Breast epithelium (tissue), 3 donors: ENCODE data around the gene BTF3.

ENCODE experiments used
- CTCF ChIP-seq, 3 donors: fragments of 450-650 bp; IDR thresholded peaks; one replicate each; pipeline ENCODE4 v1.5.1; 2016 to 2017; ENCODE audit warnings: antibody characterized with exemption in 3 of 3, mild to moderate bottlenecking in 3 of 3, moderate library complexity in 3 of 3
- POLR2A ChIP-seq: fragments of 450-650 bp; IDR thresholded peaks from one replicate; pipeline ENCODE4 v1.6.1; 2016; ENCODE audit warnings: antibody characterized with exemption, mild to moderate bottlenecking, moderate library complexity
- POLR2AphosphoS5 ChIP-seq, 3 donors: sonication (generic); formaldehyde crosslinking; IDR thresholded peaks; one replicate each; pipeline ENCODE4 v1.6.1; 2017; ENCODE audit warnings: antibody characterized with exemption in 3 of 3

GRCh38 chr5:73480500-73480899 is 17.7 kb upstream of the BTF3 start:
- TF ChIP-seq CTCF (IDR thresholded peaks at IDR 0.05) = no peak
- TF ChIP-seq POLR2A = no peak
- no peak for TF ChIP-seq POLR2AphosphoS5 (IDR thresholded peaks at IDR 0.05)
